Skin epidermis (tissue), 12 donors: Measurements from ENCODE around the gene NFATC3.
A peak's percentile ranks its signal among the peaks of the same experiment; 100 is the strongest.
"Not testable (repeated sequence)": the region's sequence is repeated elsewhere in the genome, so short reads cannot be mapped to it uniquely, and the experiment has no call there.

Source experiments
- H3K27ac ChIP-seq, 21 experiments: fragments of 200-600 bp; sonication (generic) in 11 of 21; one replicate each; pipeline ENCODE4 v1.5.0; 2020; ENCODE audit warnings: mild to moderate bottlenecking in 3 of 21, inconsistent platforms in 2 of 21, moderate library complexity in 2 of 21
- H3K4me3 ChIP-seq, 7 experiments: fragments of 200-600 bp; sonication (generic) in 2 of 7; one replicate each; pipeline ENCODE4 v1.5.0; 2020; ENCODE audit warnings: inconsistent platforms in 2 of 7, mild to moderate bottlenecking in 2 of 7, moderate library complexity in 1 of 7

NFATC3 gene

DNA sequence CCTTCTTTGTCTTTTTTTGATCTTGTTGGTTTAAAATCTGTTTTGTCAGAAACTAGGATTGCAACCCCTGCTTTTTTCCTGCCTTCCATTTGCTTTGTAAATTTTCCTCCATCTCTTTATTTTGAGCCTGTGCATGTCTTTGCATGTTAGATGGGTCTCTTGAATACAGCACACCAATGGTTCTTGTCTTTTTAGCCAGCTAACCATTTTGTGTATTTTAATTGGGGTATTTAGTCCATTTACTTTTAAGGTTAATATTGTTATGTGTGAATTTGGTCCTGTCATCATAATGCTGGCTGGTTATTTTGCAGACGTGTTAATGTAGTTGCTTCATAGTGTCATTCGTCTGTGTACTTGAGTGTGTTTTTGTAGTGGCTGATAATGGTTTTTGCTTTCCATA, 26.2 kb downstream of the NFATC3 start:
- H3K4me3 ChIP-seq = no peak overlapping the region
- H3K27ac ChIP-seq = no peak overlapping the region

DNA sequence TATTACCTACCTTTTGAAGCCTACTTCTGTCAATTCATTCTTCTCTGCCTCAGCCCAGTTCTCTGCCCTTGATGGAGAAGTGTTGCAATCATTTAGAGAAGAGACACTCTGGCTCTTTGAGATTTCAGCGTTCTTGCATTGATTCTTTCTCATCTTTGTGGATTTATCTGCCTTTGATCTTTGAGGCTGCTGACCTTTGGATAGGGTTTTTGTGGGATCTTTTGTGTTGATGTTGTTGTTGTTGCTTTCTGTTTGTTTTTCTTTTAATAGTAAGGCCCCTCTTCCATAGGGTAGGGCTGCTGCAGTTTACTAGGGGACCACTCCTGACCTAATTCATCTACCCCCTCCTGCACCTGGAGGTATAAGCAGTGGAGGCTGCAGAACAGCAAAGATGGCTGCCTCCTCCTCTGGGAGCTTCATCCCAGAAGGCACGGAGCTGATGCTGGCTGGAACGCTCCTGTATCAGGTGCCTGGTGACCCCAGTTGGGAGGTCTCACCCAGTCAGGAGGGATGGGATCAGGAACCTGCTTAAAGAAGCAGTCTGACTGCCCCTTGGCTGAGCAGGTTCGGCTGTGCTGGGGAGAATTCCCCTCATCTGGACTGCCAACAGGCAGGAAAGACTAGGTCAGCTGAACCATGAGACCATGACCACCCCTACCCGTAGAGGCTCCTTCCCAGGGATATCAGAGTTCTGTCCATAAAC, 28.0 kb downstream of the NFATC3 start:
- Histone ChIP-seq H3K27ac (no peak overlapping the region), H3K4me3 (no peak overlapping the region)

DNA sequence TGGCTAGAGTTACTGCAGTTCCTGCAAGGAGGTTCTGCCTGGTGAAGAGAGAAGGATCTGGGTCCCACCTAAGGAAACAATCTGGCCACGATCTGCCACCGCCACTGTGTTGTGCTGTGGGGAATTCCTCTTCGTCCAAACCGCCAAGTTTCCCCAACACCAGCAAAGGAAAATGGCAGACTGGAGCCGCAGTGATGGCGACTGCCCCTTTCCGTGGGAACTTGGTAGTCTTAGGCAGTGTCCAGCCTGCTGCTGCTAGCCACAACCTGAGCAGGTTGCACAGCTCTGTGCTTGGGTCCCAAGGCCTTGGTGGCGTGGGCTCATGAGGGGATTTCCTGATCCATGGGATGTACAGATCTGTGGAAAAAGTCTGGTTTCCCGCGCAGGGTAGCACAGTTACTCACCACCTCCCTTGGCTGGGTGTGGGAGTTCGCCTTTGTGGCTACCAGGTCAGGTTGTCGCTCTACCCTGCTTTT, 28.6 kb downstream of the NFATC3 start:
- Histone ChIP-seq H3K4me3 (no peak overlapping the region), H3K27ac (peak overlapping the region in 1 of 21 experiments; percentile 15)

DNA sequence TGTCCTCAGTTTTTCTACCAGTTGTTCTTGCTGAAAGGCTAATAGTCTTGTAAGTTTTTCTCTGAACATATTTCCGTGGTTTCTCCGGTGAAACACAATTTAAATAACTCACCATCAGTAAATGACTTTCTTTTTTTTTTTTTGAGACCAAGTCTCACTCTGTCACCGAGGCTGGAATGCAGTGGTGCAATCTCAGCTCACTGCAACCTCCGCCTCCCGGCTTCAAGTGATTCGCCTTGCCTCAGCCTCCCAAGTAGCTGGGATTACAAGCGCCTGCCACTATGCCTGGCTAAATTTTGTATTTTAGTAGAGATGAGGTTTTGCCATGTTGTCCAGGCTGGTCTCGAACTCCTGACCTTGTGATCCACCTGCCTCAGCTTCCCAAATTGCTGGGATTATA, 29.8 kb downstream of the NFATC3 start:
- H3K27ac ChIP-seq = not testable (repeated sequence)

DNA sequence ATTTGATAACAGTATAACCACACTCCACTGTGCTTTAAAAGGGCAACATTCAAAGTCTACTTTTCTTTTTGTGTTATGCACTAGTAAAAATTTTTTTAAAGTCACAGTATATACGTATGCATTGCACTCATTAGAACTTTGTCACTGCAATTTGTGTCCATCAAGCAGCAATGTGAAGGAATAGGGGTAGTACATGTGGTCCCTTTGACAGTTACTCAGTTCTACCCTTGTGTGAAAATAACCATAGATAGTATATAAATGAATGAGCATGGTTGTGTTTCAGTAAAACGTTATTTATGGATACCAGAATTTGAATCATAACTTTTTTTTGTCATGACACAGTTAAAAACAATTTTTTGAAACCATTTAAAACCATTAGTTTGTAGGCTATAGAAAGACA, 30.7 kb downstream of the NFATC3 start:
- H3K4me3 ChIP-seq = no peak overlapping the region
- H3K27ac ChIP-seq = no peak overlapping the region

More for the DNA sequence above, 29.8 kb downstream of the NFATC3 start:
- not testable (repeated sequence) for H3K4me3 ChIP-seq

DNA sequence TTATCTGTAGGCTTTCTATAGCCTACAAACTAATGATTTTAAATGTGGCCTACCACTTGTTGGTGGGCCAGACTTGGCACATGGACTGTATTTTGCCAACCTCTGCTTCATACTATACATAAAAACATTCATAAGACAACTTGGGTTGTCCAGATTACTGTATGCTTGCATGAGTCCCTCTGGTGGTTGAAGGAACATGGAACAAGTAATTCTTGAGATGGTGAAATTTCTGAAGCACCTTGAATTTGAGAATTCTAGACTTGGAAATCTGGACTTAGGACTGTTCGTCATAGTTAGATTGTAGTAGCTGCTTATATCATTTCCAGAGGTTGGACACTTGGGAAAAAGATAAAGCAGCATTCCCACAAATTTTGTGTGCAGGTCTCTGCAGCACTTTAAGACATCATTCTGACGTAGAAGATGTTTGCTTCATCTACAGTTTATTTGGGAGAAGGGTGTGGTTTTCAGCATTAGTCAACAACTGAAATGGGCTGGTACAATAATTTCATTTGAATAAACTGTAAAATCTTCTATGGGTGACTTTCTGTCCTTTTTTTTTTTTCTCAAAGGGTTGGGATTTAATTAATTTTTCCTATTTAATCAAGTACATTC, 31.2 kb downstream of the NFATC3 start:
- no peak overlapping the region for H3K4me3 ChIP-seq
- H3K27ac ChIP-seq = peak overlapping the region in 1 of 21 experiments; percentile 29

DNA sequence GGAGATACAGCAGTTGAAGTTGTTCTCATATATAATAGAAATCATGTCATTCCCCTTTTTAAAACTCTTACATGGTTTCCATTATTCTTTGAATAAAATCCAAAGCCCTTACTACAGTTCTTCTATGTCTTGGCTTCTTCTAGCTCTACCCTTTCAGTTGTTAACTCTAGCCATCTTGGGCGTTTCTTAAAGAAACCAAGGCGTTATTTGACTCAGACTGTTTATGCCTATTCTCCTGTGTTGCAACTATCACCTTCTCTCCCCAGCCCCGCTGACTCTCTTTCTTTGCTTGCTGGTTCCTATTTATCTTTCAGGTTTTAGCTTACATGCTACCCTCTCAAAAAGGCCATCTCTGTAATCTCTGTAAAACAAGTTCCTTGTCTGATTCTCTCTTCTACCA, 32.7 kb downstream of the NFATC3 start:
- Histone ChIP-seq H3K27ac (no peak overlapping the region), H3K4me3 (no peak overlapping the region)

DNA sequence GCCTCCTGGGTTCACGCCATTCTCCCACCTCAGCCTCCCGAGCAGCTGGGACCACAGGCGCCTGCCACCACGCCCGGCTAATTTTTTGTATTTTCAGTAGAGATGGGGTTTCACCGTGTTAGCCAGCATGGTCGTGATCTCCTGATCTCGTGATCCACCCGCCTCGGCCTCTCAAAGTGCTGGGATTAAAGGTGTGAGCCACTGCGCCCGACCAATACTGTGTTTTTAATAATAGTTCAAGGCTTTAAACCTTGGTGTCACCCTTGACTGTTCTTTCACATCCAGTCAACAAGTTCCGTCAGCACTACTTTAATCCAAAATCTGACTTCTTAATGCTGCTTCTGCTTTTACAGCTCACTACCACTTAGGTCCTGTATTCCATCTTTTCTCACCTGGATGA, 33.8 kb downstream of the NFATC3 start:
- H3K4me3 ChIP-seq, H3K27ac ChIP-seq: not testable (repeated sequence)

DNA sequence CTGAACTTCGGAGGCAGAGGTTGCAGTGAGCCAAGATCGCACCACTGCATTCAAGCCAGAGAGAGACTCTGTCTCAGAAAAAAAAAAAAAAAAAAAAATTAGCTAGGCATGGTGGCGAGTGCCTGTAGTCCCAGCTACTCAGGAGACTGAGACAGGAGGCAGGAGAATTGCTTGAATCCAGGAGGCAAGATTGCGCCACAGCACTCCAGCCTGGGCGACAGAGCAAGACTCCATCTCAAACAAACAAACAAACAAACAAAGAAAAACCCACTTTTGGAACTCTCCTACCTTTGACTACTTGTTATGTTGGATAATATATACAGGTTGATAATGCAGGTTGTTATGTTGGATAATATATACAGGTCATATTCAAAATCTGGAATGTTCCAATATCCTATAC, 35.3 kb downstream of the NFATC3 start:
- H3K27ac ChIP-seq, H3K4me3 ChIP-seq: not testable (repeated sequence)

DNA sequence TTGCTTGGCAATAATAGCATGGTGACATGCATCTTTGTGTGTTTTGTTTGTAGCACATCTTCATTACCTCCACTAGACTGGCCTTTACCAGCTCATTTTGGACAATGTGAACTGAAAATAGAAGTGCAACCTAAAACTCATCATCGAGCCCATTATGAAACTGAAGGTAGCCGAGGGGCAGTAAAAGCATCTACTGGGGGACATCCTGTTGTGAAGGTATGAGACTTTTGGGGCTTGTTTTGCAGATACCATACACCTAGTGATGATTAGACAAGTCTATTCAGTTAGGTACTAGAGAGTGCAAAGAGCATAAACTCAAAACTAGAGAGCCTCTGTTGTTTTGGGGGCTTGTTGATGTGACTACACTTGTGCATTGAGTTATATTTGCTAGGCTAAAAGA, 41.2 kb downstream of the NFATC3 start:
- no peak overlapping the region for H3K27ac ChIP-seq
- no peak overlapping the region for H3K4me3 ChIP-seq

DNA sequence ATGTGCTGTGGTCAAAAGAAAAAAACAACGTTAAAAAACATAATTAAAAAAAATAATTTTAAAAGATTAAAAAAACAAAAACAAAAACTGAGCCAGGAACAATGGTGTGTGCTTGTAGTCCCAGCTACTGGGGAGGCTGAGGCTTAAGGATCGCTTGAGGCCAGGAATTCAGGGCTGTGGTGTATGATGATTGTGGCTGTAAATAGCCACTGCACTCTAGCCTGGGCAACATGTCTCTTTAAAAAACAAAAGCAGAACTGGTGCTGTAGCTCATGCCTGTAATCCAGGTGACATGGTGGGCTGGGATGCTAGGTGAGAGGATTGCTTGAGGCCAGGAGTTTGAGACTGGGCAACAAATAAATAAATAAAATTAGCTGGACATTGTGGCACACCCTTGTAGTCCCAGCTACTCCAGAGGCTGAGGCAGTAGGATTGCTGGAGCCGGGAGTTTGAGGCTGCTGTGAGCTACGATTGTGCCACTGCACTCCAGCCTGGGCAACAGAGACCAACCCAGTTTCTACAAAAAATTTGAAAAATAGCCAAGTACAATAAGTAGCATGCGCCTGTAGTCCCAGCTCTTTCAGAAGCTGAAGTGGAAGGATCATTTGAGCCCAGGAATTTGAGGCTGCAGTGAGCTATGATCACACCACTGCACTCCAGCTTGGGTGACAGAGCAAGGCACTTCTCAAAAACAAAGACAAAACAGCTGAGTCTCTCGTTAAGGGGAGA, 43.6 kb downstream of the NFATC3 start:
- H3K4me3 ChIP-seq = no peak overlapping the region
- H3K27ac ChIP-seq = peak overlapping the region in 2 of 21 experiments; percentile 15 to 32

DNA sequence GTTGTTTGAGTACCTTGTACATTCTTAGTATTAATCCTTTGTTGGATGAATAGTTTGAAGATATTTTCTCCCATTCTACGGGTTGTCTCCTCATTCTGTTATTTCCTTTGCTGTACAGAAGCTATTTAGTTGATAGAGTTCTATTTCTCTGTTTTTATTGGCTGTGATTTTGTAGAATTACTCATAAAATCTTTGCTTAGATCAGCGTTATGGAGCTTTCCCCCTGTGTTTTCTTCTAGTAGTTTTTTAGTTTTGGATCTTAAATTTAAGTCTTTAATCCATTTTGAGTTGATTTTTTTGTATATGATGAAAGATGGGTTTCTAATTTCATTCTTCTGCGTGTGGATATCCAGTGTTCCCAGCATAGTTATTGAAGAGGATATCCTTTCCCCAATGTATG, 45.4 kb downstream of the NFATC3 start:
- H3K27ac ChIP-seq = no peak overlapping the region

DNA sequence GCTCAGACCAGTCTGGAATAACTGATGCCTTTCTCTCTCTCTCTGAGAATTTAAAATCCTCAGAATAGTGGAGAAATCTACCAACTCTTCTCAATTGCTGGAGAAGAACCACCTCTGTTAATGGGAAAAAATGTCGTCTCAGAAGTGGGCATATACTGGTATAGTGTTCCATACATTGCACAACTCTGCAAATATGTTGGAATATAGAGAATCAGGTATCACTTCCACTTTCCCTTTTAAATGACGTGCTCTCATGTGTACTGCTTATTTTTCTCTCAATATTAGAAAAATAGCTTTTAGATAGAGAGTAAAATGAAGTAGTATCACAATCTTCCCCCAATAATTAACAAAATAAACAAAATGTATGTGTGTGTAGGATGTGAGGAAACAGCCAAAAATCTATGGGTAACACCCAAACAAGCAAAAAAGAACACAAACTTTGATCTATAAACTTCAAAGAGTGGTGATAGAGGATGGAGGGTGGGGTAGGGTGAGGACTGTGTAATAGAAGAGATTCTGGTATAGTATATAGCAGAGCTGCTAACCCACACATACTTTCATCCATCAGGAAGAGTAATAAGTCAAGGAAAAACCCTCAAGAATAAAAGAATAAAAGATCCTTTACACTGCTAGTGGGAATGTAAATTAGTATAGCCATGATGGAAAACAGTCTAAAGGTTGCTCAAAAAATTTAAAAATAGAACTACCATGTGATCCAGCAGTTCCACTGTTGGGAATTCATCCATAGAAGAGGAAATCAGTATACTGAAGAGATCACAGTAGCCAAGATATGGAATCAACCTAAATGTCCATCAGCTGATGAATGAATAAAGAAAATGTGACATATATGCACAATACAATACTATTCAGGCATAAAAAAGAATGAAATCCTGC, 46.9 kb downstream of the NFATC3 start:
- Histone ChIP-seq H3K27ac (no peak overlapping the region), H3K4me3 (no peak overlapping the region)

More for the DNA sequence above, 45.4 kb downstream of the NFATC3 start:
- no peak overlapping the region for H3K4me3 ChIP-seq

DNA sequence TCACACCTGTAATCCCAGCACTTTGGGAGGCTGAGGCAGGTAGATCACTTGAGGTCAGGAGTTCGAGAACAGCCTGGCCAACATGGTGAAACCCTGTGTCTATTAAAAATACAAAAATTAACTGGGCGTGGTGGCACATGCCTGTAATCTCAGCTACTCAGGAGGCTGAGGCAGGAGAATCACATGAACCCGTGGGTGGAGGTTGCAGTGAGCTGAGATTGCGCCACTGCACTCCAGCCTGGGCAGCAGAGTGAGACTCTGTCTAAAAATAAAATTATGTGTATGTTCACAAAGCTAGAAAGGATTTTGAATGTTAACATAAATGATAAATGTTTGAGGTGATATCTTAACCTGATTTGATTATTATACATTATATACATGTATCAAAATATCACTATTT, 47.8 kb downstream of the NFATC3 start:
- not testable (repeated sequence) for H3K27ac ChIP-seq, H3K4me3 ChIP-seq

DNA sequence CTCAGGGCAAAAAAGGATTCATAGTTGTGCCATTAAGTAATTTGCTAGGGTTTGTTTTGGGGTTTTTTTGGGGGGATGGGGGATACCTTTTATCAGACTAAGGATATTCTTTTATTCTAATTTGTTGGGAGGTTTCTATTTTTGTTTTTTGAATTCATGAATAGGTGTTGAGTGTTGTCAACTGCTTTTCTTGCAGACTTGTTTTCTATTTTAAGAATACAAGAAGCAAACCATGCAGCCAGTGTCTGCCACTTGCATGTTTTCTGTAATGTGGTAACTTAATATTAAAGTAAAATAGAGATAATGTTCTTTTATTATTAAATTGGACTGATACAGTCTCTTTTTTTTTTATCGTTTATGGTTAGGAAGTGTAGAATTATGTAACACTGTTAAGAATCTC, 49.5 kb downstream of the NFATC3 start:
- H3K27ac ChIP-seq = no peak overlapping the region
- H3K4me3 ChIP-seq = no peak overlapping the region

DNA sequence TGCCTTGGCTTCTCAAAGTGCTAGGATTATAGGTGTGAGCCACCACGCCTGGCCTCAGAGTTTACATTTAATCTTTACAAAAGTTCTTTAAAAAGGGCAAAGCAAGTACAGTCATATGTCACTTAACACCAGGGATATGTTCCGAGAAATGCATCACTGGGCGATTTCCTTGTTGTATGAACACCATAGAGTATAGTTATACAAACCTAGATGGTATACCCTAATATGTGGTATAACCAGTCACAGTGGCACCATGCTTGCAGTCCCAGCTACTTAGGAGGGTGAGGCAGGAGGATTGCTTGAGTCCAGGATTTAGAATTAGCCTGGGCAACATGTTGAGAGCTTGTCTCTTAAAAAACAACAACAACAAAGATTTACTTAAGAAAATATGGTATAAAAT, 51.3 kb downstream of the NFATC3 start:
- Histone ChIP-seq H3K4me3 (no peak overlapping the region), H3K27ac (no peak overlapping the region)

DNA sequence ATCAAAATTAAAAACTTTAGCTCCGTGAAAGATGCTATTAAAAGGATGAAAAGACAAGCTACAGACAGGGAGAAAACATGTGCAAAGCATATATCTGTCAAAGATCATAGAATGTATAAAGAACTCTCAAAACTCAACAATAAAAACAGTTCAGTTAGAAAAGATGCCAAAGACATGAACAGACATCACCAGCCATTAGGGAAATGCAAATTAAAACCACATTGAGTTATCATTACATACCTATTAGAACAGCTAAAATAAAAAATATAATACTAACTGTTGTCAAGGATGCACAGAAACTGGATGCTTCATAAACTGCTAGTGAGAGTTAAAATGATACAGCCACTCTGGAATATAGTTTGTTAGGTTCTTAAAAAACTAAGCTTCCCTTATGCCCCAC, 58.8 kb downstream of the NFATC3 start:
- no peak overlapping the region for H3K27ac ChIP-seq
- H3K4me3 ChIP-seq = no peak overlapping the region

DNA sequence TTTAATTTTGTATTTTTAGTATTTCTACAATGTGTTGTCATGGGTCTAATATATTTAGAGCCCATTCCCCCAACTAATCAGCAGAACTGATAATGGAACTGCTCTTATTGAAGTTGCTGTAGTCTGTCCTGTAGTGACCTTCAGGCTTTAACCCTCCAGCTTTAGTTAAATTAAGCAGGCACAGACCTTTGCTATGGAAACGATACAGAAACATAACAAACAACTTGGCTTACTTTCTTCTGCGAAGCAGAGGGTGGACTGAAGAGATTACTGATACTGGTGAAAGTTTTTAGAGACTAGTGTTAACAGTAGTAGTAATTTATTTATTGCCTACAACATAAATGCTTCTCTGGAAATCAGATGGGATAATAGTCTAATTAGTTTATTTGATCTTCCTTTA, 61.4 kb downstream of the NFATC3 start:
- H3K27ac ChIP-seq = peak overlapping the region in 1 of 21 experiments; percentile 40
- H3K4me3 ChIP-seq = no peak overlapping the region

DNA sequence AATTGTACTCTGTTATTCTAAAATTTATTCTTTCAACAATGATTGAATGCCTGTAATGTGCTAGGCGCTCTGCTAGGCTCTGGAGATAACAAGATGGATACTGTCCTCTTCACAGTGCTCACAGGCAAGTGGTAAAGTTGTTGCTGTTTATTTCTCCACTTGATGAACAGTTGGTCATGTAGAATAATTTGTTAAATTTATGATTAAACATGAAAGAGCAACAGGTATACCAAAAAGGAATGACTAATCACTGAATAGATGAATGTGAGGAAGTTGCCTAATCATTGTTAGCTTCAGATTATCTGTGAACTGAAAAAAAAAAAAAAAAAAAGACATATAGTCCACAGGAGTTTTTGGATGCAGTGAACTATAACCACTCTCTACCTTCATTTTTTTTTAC, 62.3 kb downstream of the NFATC3 start:
- Histone ChIP-seq H3K4me3 (no peak overlapping the region), H3K27ac (no peak overlapping the region)

DNA sequence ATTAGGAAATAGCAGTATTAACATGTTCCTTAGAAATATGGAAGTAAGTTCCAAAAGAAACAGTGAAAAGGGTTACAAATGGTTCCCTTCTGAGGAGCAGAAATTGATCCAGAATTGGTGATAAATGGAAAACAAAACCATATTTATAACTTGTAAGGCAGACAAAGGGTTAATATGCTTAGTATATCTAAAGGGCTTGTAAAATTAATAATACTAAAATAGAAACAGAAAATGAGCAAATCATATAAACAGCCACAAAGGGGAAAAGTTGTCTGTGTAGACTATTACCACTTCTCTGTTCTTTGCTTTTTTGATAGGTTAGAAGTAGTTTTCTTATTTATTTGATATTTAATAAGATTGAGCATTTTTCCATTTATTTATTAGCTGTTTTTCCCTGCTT, 64.4 kb downstream of the NFATC3 start:
- no peak overlapping the region for H3K4me3 ChIP-seq
- no peak overlapping the region for H3K27ac ChIP-seq
